GM12872 (cell line): ENCODE results near the gene SNAP91.

Experiments used
- CTCF ChIP-seq: IDR thresholded peaks from 3 replicates; pipeline ENCODE4 v1.5.1; 2011; ENCODE audit warnings: low read depth, mild to moderate bottlenecking, low read length, moderate library complexity; ENCODE audit not compliant: insufficient read depth

Gene SNAP91

GRCh38 chr6:83722876-83723275 lies 14.0 kb upstream of the SNAP91 start:
- TF ChIP-seq CTCF: no peak

GRCh38 chr6:83717809-83718208 lies 8.9 kb upstream of the SNAP91 start:
- no peak for TF ChIP-seq CTCF

GRCh38 chr6:83711958-83712357 lies 3.1 kb upstream of the SNAP91 start:
- TF ChIP-seq CTCF: no peak

DNA sequence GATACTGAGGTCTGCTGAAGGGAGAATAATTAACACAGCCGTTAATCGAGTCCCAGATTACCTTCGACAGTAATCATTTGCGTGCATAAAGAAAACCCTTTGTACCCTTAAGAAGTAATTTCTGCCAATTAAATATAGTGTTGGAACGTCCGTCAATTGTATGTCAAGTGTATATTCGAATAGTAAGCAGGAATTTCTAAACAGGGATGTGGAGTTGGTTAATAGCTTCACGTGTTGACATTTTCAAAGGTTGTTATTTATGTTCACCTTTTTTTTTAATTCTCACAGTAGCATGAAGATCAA lies 798 bp upstream of the SNAP91 start:
- TF ChIP-seq CTCF: no peak

GRCh38 chr6:83708546-83708969 lies 343 bp downstream of the SNAP91 start:
- TF ChIP-seq CTCF: no peak

DNA sequence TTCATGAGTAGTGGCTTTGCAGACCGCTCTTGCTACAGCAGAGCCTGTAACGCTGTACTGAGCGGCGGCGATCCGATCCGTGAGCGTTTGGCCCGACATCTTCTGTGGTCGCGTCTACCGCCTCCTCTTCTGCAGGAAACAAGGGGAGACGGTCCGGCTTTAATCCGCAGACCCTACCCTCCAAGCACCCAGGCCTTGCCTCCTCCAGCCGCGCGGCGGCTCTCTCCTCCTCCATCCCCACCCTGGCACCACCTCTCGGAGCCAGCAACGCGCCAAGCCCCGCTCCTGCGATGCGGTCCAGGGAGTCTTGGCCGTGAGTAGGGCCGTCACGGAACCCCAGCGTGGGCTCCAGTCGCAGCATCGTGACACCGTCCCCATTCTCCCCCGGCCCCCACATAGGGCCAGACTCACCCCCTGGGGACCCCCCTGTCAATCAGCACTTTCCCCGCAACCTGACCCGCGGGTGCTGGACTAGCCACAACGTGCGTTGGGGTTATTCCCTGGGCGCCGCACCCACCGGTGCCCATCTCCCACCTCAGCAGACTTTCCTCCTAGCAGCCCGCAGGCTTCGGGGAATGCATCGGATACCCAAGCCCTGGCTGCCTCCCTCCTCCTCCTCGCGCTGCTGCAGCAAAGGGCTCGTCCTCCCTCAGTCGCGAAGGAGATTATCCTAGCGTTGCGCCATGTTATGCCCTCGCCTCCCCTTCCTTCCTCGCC lies 914 bp downstream of the SNAP91 start:
- TF ChIP-seq CTCF: no peak

DNA sequence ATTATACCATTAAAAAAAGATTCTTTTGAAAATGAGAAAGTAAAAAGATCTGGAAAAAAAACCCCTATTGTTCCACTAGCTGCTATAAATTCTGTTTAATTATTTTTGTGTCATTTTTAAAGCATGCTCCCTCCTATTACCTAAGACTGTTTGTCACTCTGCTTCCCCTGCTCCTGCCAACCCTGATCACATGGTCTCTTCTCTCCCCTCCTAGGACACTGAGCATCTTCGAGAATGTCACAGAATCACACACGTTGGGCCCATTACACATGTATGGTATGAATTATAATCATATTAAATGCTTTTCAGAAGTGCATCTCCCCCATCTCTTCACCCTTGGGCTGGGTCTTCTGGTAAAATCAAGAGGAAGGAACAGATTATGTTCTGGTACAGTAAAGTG lies 6.2 kb downstream of the SNAP91 start:
- TF ChIP-seq CTCF: no peak
